ENCODE measurements around the gene LRRC61. TPM values are rescaled to one million over a fixed set of nuclear protein-coding genes. Genes with fewer than 3 reads are reported as not detected.

The LRRC61 gene
- total RNA-seq, 2 donors from 2014 or later = 0.77 to 27.0 TPM

DNA sequence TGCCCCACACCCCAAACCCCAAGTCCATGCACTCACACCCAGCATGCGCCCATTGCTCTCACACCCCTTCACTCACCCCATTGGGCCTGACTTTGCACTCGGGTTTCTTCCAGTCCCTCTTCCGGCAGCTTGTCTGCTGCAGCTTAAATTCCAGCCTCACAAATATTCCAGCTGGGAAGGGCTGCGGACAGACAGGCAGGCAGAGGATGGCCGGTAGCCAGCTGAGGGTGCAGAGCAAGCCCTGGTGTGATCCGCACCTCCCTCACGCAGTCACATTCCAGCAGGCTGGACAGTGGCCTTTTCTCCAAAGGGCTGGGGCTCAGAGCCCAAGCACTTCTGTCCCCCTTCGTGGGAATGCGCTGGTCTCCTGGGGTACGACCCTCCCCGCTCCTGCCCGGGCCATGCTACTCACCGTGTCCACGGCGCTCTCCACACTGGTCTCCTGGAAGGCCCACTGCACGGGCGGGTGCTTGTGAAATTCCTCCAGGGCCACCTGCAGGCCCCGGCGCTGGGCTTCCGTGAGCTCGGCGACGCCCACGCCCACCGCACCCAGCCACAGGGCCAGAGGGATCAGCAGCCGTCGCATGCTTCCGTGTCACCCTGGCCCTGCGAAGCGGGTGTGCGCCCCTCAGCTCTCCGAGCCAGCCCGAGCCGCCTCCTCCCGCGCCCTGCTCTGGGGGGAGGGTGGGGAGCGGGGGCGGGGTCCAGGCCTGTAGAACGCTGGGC lies 17.0 kb downstream of the LRRC61 start:
- H3K27me3 Mint-ChIP-seq (ENCODE audit: insufficient read depth) = peaks cover 40% of the 10 kb centered on the region
- H3K36me3 ChIP-seq (ENCODE audit: control insufficient read depth, insufficient read depth, low read length) = no peaks in the 10 kb centered on the region
- TF ChIP-seq, protein P1, sequence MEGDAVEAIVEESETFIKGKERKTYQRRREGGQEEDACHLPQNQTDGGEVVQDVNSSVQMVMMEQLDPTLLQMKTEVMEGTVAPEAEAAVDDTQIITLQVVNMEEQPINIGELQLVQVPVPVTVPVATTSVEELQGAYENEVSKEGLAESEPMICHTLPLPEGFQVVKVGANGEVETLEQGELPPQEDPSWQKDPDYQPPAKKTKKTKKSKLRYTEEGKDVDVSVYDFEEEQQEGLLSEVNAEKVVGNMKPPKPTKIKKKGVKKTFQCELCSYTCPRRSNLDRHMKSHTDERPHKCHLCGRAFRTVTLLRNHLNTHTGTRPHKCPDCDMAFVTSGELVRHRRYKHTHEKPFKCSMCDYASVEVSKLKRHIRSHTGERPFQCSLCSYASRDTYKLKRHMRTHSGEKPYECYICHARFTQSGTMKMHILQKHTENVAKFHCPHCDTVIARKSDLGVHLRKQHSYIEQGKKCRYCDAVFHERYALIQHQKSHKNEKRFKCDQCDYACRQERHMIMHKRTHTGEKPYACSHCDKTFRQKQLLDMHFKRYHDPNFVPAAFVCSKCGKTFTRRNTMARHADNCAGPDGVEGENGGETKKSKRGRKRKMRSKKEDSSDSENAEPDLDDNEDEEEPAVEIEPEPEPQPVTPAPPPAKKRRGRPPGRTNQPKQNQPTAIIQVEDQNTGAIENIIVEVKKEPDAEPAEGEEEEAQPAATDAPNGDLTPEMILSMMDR (conservative IDR thresholded peaks at IDR 0.05) = no peak
- peaks cover 27% of the 10 kb centered on the region for H3K27me3 ChIP-seq (ENCODE audit: control insufficient read depth, insufficient read depth, low read length, poor library complexity, severe bottlenecking)
- H3K9ac ChIP-seq (ENCODE audit: extremely low read depth, low read length, poor library complexity, severe bottlenecking) = no peak overlapping the region
- H3K9me3 Mint-ChIP-seq = peaks cover 16% of the 10 kb centered on the region
- H3K4me3 Mint-ChIP-seq = peak overlapping the region; percentile 64
- peak overlapping the region; percentile 76 for H3K4me3 ChIP-seq (ENCODE audit: low read length)
- no peak overlapping the region for H3K27ac Mint-ChIP-seq
- no peak overlapping the region for H3K27ac ChIP-seq (ENCODE audit: low read depth, low read length)
- H3K36me3 Mint-ChIP-seq (ENCODE audit: low read depth) = peaks cover 6% of the 10 kb centered on the region
- H3K4me1 Mint-ChIP-seq = peaks cover 25% of the 10 kb centered on the region
- peaks cover 17% of the 10 kb centered on the region for H3K9me3 ChIP-seq (ENCODE audit: control insufficient read depth, low read length)
- DNase-seq = peak; percentile 77
- WGBS, 2 experiments (ENCODE audit: insufficient coverage in 1 of 2, insufficient read length in 1 of 2) = 22 to 26% methylated on average over 15 to 39 of the region's 39 CpGs
- peaks cover 5% of the 10 kb centered on the region for H3K4me1 ChIP-seq (ENCODE audit: control insufficient read depth, insufficient read depth, low read length)

DNA sequence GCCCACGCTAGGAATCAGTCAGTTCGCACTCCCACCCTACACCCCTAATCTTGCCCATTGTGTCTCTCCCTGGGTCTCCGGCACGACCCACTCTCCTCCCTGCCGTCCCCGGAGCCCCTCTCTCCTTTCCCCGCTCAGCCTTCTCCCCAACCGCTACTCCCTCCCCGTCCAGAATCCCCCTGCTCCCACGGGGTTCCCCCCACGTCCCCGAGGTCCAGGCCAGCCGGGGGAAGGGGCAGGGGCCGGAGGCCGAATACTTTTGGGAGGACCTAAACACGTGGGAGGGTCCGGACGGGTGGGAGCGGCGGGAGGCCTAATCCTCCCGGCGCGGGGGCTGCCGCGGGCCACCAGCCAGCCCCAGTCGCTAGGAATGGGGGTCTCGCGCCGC lies 17.7 kb downstream of the LRRC61 start:
- Histone ChIP-seq H3K4me1 (ENCODE audit: control insufficient read depth, insufficient read depth, low read length) (peaks cover 5% of the 10 kb centered on the region), H3K27me3 (ENCODE audit: control insufficient read depth, insufficient read depth, low read length, poor library complexity, severe bottlenecking) (peaks cover 27% of the 10 kb centered on the region), H3K9ac (ENCODE audit: extremely low read depth, low read length, poor library complexity, severe bottlenecking) (peak overlapping the region; percentile 38), H3K9me3 (ENCODE audit: control insufficient read depth, low read length) (peaks cover 18% of the 10 kb centered on the region), H3K27ac (ENCODE audit: low read depth, low read length) (no peak overlapping the region), H3K4me3 (ENCODE audit: low read length) (peak overlapping the region; percentile 76), H3K36me3 (ENCODE audit: control insufficient read depth, insufficient read depth, low read length) (no peaks in the 10 kb centered on the region)
- no peak overlapping the region for H3K27ac Mint-ChIP-seq
- TF ChIP-seq, protein P1 (conservative IDR thresholded peaks at IDR 0.05) = no peak
- peaks cover 40% of the 10 kb centered on the region for H3K27me3 Mint-ChIP-seq (ENCODE audit: insufficient read depth)
- peak overlapping the region; percentile 64 for H3K4me3 Mint-ChIP-seq
- peak; percentile 58 for DNase-seq
- H3K36me3 Mint-ChIP-seq (ENCODE audit: low read depth) = peaks cover 6% of the 10 kb centered on the region
- H3K4me1 Mint-ChIP-seq = peaks cover 18% of the 10 kb centered on the region
- WGBS, 2 experiments (ENCODE audit: insufficient coverage in 1 of 2, insufficient read length in 1 of 2) = 5 to 6% methylated on average over 7 to 29 of the region's 29 CpGs
- peaks cover 16% of the 10 kb centered on the region for H3K9me3 Mint-ChIP-seq

DNA sequence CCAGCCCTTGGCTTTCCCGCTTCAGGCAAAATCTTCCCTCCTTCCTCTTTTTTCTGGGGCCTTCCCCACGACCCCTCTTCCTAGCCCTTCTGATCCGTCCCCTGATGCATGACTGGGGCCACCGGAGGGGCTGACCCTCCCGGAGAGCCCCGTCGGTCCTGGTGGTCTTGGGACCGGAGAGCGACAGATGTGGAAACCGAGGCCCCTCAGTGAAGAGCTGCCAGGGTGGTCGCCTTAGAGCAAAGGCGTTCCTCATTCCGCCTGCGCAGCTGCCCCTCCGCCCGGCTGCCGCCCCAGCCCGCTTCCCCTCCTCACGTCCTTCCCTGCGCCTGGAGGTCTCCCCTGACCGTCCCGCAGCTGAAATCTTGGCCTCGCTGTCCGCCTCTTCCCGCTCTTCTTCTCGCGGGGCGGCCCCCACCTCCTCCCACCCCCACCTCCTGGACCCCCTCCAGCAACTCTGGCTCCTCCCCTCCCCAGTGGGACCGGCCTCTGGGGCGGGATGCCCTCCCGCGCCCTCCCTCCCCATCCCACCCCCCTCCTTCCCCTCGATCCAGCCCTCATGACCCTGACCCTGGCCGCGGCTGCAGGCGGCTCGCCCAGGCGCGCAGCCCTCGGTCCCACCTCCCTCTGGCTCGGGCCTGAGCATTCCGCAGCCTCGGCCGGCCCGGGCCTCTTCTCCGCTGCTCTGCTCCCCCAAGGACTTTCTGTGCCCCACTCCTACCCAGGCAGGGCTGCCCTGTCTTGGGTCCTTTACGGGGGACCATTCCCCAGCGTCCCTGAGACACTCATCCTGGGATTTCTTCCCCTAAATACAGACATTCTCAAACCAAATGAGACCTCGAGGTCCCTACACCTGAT lies 18.3 kb downstream of the LRRC61 start, which contains the start of gene RARRES2:
RARRES2 (minus strand) TSS at position 367 of the 858 bp plus-strand sequence. CDS start 1,020 bp downstream, outside the sequence.
- DNase-seq = peak; percentile 84
- 3 to 6% methylated on average over 26 to 46 of the region's 49 CpGs for WGBS, 2 experiments (ENCODE audit: insufficient coverage in 1 of 2, insufficient read length in 1 of 2)

More for the DNA sequence above, 18.3 kb downstream of the LRRC61 start, which contains the start of gene RARRES2:
- H3K4me1 Mint-ChIP-seq = peaks cover 13% of the 10 kb centered on the region
- Histone ChIP-seq H3K4me3 (ENCODE audit: low read length) (peak within 1 kb of the TSS; percentile 76), H3K9ac (ENCODE audit: extremely low read depth, low read length, poor library complexity, severe bottlenecking) (peak within 1 kb of the TSS; percentile 38), H3K9me3 (ENCODE audit: control insufficient read depth, low read length) (peaks cover 18% of the 10 kb centered on the region), H3K36me3 (ENCODE audit: control insufficient read depth, insufficient read depth, low read length) (no peaks in the 10 kb centered on the region), H3K27me3 (ENCODE audit: control insufficient read depth, insufficient read depth, low read length, poor library complexity, severe bottlenecking) (peaks cover 27% of the 10 kb centered on the region), H3K4me1 (ENCODE audit: control insufficient read depth, insufficient read depth, low read length) (peaks cover 5% of the 10 kb centered on the region), H3K27ac (ENCODE audit: low read depth, low read length) (no peak within 1 kb of the TSS)
- peak within 1 kb of the TSS; percentile 52 for H3K27ac Mint-ChIP-seq
- H3K4me3 Mint-ChIP-seq = peak within 1 kb of the TSS; percentile 64
- peaks cover 16% of the 10 kb centered on the region for H3K9me3 Mint-ChIP-seq
- TF ChIP-seq, protein P1 (conservative IDR thresholded peaks at IDR 0.05) = no peak
- peaks cover 6% of the 10 kb centered on the region for H3K36me3 Mint-ChIP-seq (ENCODE audit: low read depth)
- H3K27me3 Mint-ChIP-seq (ENCODE audit: insufficient read depth) = peaks cover 44% of the 10 kb centered on the region

Measured in endodermal cell (in vitro differentiated cells).